NCI-H226 (cell line): Measurements from ENCODE around the gene RPRD1A.
"Not testable (repeated sequence)": the region's sequence is repeated elsewhere in the genome, so short reads cannot be mapped to it uniquely, and the experiment has no call there.

ENCODE experiments used
- DNase-seq: peaks from one replicate; pipeline ENCODE4 v3.0.0-alpha.2; 2015

Gene RPRD1A

GRCh38 chr18:36067055-36067957 lies at the start of gene RPRD1A:
TSS of gene RPRD1A (minus strand) at chr18:36067559. CDS start at chr18:36067404, 155 bp downstream.
- DNase-seq: peak; percentile 84

- not testable (repeated sequence) for DNase-seq
These were observed 49.4 kb upstream of the RPRD1A start for GRCh38 chr18:36116771-36117170.

GRCh38 chr18:36114738-36115137 lies 47.4 kb upstream of the RPRD1A start:
- DNase-seq: no peak

- DNase-seq: no peak
These were observed 46.9 kb upstream of the RPRD1A start for GRCh38 chr18:36114251-36114650.

- DNase-seq: no peak
These were observed 44.9 kb upstream of the RPRD1A start for GRCh38 chr18:36112302-36112701.

- DNase-seq: no peak
These were observed 42.4 kb upstream of the RPRD1A start for GRCh38 chr18:36109737-36110136.

GRCh38 chr18:36108601-36109000 lies 41.2 kb upstream of the RPRD1A start:
- DNase-seq: no peak

GRCh38 chr18:36108196-36108595 lies 40.8 kb upstream of the RPRD1A start:
- DNase-seq: no peak

- DNase-seq: no peak
These were observed 40.1 kb upstream of the RPRD1A start for GRCh38 chr18:36107477-36107876.

- no peak for DNase-seq
These were observed 37.4 kb upstream of the RPRD1A start for GRCh38 chr18:36104749-36105148.

- no peak for DNase-seq
These were observed 34.6 kb upstream of the RPRD1A start for GRCh38 chr18:36101943-36102342.

GRCh38 chr18:36099311-36099710 lies 32.0 kb upstream of the RPRD1A start:
- DNase-seq: no peak

- DNase-seq: no peak
These were observed 29.6 kb upstream of the RPRD1A start for GRCh38 chr18:36096955-36097354.

GRCh38 chr18:36095936-36096519 lies 28.7 kb upstream of the RPRD1A start:
- DNase-seq: no peak

- no peak for DNase-seq
These were observed 27.1 kb upstream of the RPRD1A start for GRCh38 chr18:36094431-36094830.

GRCh38 chr18:36092116-36092515 lies 24.8 kb upstream of the RPRD1A start:
- DNase-seq: not testable (repeated sequence)

- no peak for DNase-seq
These were observed 21.6 kb upstream of the RPRD1A start for GRCh38 chr18:36089001-36089400.

GRCh38 chr18:36088256-36088655 lies 20.9 kb upstream of the RPRD1A start:
- DNase-seq: no peak

- no peak for DNase-seq
These were observed 18.8 kb upstream of the RPRD1A start for GRCh38 chr18:36086186-36086585.

GRCh38 chr18:36085195-36085594 lies 17.8 kb upstream of the RPRD1A start:
- no peak for DNase-seq

GRCh38 chr18:36083729-36084128 lies 16.4 kb upstream of the RPRD1A start:
- no peak for DNase-seq

GRCh38 chr18:36081118-36081517 lies 13.8 kb upstream of the RPRD1A start:
- DNase-seq: not testable (repeated sequence)

GRCh38 chr18:36078751-36079529 lies 11.6 kb upstream of the RPRD1A start:
- peak; percentile 59 for DNase-seq

GRCh38 chr18:36077764-36078163 lies 10.4 kb upstream of the RPRD1A start:
- not testable (repeated sequence) for DNase-seq
